Left lobe of liver (tissue), 2 donors: ENCODE data around the gene PLEKHA7. TPM values are rescaled to one million over a fixed set of nuclear protein-coding genes. Genes with fewer than 3 reads are reported as not detected.
"Not testable (repeated sequence)": the region's sequence is repeated elsewhere in the genome, so short reads cannot be mapped to it uniquely, and the experiment has no call there.

Experiments
- ATAC-seq: fragments of 200-7000 bp; cut with Tn5 transposase; one replicate; pipeline ENCODE4 v1.9.1; 2020; ENCODE audit warnings: mild to moderate bottlenecking, moderate library complexity
- DNase-seq: peaks from one replicate; pipeline ENCODE4 v3.0.0-alpha.2; 2020; ENCODE audit warnings: low spot score
- total RNA-seq: library from RNA; stranded (reverse); gene quantifications from one replicate; pipeline ENCODE4 v1.2.1, GENCODE V29; 2021
- donor health status: DM: no; HTN: no; CAD: no; lungs with moderate emphysema.
- donor health status: DM: no; HTN: yes; CAD: no.

PLEKHA7 gene
- total RNA-seq, 1 donor from 2014 or later, result 25.8 TPM

GRCh38 chr11:16921668-16922067, 92.5 kb downstream of the PLEKHA7 start:
- no peak for ATAC-seq

GRCh38 chr11:16921019-16921418, 93.2 kb downstream of the PLEKHA7 start:
- DNase-seq (no peak), ATAC-seq (no peak)

More at GRCh38 chr11:16921668-16922067, 92.5 kb downstream of the PLEKHA7 start:
- no peak for DNase-seq

GRCh38 chr11:16920559-16920958, 93.7 kb downstream of the PLEKHA7 start:
- ATAC-seq, result no peak
- DNase-seq, result no peak

GRCh38 chr11:16918543-16919182, 95.6 kb downstream of the PLEKHA7 start:
- not testable (repeated sequence) for ATAC-seq, DNase-seq

- DNase-seq, result no peak
- ATAC-seq, result no peak
Measured at GRCh38 chr11:16917941-16918340, 96.3 kb downstream of the PLEKHA7 start.

- DNase-seq (no peak), ATAC-seq (peak; percentile 34)
Measured at GRCh38 chr11:16912692-16913111, 101.5 kb downstream of the PLEKHA7 start.

- no peak for ATAC-seq
- DNase-seq, result no peak
Measured at GRCh38 chr11:16911658-16912057, 102.6 kb downstream of the PLEKHA7 start.

GRCh38 chr11:16911186-16911585, 103.0 kb downstream of the PLEKHA7 start:
- no peak for ATAC-seq
- no peak for DNase-seq

GRCh38 chr11:16909359-16910035, 104.7 kb downstream of the PLEKHA7 start:
- no peak for DNase-seq
- no peak for ATAC-seq

- ATAC-seq, result peak; percentile 17
- DNase-seq, result no peak
Measured at GRCh38 chr11:16905375-16905774, 108.8 kb downstream of the PLEKHA7 start.

GRCh38 chr11:16904761-16905160, 109.5 kb downstream of the PLEKHA7 start:
- DNase-seq, ATAC-seq: not testable (repeated sequence)

- ATAC-seq (no peak), DNase-seq (no peak)
Measured at GRCh38 chr11:16902781-16903378, 111.3 kb downstream of the PLEKHA7 start.

- DNase-seq (no peak), ATAC-seq (no peak)
Measured at GRCh38 chr11:16902182-16902581, 112.0 kb downstream of the PLEKHA7 start.

- DNase-seq (no peak), ATAC-seq (no peak)
Measured at GRCh38 chr11:16900491-16900890, 113.7 kb downstream of the PLEKHA7 start.

GRCh38 chr11:16899708-16900303, 114.4 kb downstream of the PLEKHA7 start:
- DNase-seq, result no peak

GRCh38 chr11:16898274-16898985, 115.8 kb downstream of the PLEKHA7 start:
- no peak for DNase-seq
- ATAC-seq, result peak; percentile 76

More at GRCh38 chr11:16899708-16900303, 114.4 kb downstream of the PLEKHA7 start:
- peak; percentile 58 for ATAC-seq

GRCh38 chr11:16897470-16898061, 116.6 kb downstream of the PLEKHA7 start:
- ATAC-seq, result no peak
- DNase-seq, result no peak

- DNase-seq (no peak), ATAC-seq (no peak)
Measured at GRCh38 chr11:16896729-16897469, 117.3 kb downstream of the PLEKHA7 start.

GRCh38 chr11:16895306-16895705, 118.9 kb downstream of the PLEKHA7 start:
- DNase-seq (no peak), ATAC-seq (no peak)
